Glomerular visceral epithelial cell (primary cell): ENCODE results near the gene HOXB1.
"Not testable (repeated sequence)": the region's sequence is repeated elsewhere in the genome, so short reads cannot be mapped to it uniquely, and the experiment has no call there.

ENCODE experiments used
- DNase-seq: peaks from one replicate; pipeline ENCODE4 v3.0.0-alpha.2; 2016; ENCODE audit errors: extremely low spot score

Gene HOXB1

GRCh38 chr17:48543107-48543853, 12.5 kb upstream of the HOXB1 start:
- DNase-seq: peak; percentile 64

- no peak for DNase-seq
Observed at GRCh38 chr17:48542698-48543106, 11.9 kb upstream of the HOXB1 start.

GRCh38 chr17:48542114-48542656, 11.4 kb upstream of the HOXB1 start:
- DNase-seq: no peak

GRCh38 chr17:48541577-48542113, 10.8 kb upstream of the HOXB1 start:
- DNase-seq: peak; percentile 86

GRCh38 chr17:48541036-48541576, 10.3 kb upstream of the HOXB1 start:
- DNase-seq: no peak

- peak; percentile 60 for DNase-seq
Observed at GRCh38 chr17:48540213-48540612, 9.4 kb upstream of the HOXB1 start.

- DNase-seq: peak; percentile 90
Observed at GRCh38 chr17:48539177-48539576, 8.4 kb upstream of the HOXB1 start.

- no peak for DNase-seq
Observed at GRCh38 chr17:48537316-48537715, 6.5 kb upstream of the HOXB1 start.

GRCh38 chr17:48535793-48536559, 5.2 kb upstream of the HOXB1 start:
- DNase-seq: not testable (repeated sequence)

GRCh38 chr17:48532261-48532660, 1.4 kb upstream of the HOXB1 start:
- no peak for DNase-seq

- DNase-seq: no peak
Observed at GRCh38 chr17:48530208-48530886, 464 bp downstream of the HOXB1 start.

- no peak for DNase-seq
Observed at GRCh38 chr17:48529683-48530009, 1.2 kb downstream of the HOXB1 start.

GRCh38 chr17:48528936-48529682, 1.7 kb downstream of the HOXB1 start:
- no peak for DNase-seq

- no peak for DNase-seq
Observed at GRCh38 chr17:48528153-48528935, 2.5 kb downstream of the HOXB1 start.

GRCh38 chr17:48527547-48527932, 3.3 kb downstream of the HOXB1 start:
- no peak for DNase-seq

- DNase-seq: no peak
Observed at GRCh38 chr17:48526608-48527546, 3.9 kb downstream of the HOXB1 start.

- DNase-seq: no peak
Observed at GRCh38 chr17:48523010-48523409, 7.8 kb downstream of the HOXB1 start.

GRCh38 chr17:48522031-48522653, 8.7 kb downstream of the HOXB1 start:
- DNase-seq: peak; percentile 34

GRCh38 chr17:48520631-48521079, 10.2 kb downstream of the HOXB1 start:
- no peak for DNase-seq
